ENCODE results near the gene RPS6KA5.
A peak's percentile ranks its signal among the peaks of the same experiment; 100 is the strongest.
"Not testable (repeated sequence)": the region's sequence is repeated elsewhere in the genome, so short reads cannot be mapped to it uniquely, and the experiment has no call there.

RPS6KA5 gene

DNA sequence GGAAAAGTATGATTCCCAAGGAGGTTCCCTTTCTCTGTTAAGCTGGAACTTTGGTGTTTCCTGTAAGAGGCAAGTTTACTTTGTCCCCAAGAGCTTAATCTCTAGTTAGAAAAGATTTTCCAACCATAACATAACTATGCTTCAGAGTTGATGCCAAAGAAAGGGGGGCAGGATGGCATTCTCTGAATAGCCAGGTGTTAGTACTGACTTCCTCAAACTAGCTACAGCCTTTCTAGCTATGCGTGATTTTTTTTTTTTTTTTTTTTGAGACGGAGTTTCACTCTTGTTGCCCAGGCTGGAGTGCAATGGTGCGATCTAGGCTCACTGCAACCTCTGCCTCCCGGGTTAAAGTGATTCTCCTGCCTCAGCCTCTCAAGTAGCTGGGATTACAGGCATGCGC, 204.3 kb downstream of the RPS6KA5 start:
- DNase-seq, result not testable (repeated sequence)

DNA sequence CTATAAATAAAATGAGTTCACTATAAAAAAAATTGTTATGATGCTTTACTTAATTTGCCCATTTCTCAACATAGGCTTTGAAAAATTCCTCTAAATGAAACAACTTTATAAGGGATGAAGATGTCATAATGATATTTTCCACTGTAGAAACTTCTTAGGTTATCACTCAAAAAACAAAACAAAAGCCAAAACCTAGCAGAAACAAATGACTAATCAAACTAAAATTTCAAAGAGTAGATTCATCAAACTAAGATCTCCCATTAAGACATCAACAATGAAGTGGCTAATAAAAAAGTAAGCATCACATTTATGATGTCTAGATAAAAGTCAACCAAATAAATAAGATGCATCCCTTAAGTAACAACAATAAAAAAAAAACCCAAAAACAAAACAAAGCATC, 207.3 kb downstream of the RPS6KA5 start:
- DNase-seq, result no peak

DNA sequence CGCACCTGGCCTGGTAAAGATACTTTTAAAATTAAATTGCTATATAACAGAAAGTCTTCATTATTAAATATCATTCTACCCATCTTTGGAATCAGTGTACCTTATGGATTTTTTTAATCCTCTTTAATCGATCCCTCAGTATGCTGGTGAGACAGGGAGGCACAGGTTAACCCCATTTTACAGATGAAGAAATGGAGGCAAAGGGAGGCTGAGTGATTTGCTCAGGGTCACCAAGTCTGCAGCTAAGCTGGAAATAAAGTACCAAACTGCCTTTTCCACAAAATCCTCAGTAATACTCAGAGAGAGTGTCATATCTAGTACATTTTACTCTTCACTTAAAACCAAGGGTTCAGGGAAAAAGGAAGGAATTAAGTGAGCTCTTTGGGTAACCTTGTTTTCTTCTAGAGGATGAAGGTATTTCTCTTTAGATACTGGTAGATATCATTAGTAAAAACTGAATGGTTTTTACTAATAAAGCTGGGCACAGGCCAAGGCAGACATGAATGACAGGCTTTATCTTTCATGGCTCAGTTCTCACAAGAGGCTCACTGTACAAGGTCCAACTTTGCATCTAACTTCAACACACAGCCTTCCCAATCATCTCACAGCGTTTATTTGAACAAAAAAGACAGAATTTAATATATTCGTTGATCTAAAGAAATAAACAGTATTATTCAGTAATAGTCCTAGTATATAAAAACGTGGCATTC, 209.0 kb downstream of the RPS6KA5 start:
- DNase-seq, result no peak

DNA sequence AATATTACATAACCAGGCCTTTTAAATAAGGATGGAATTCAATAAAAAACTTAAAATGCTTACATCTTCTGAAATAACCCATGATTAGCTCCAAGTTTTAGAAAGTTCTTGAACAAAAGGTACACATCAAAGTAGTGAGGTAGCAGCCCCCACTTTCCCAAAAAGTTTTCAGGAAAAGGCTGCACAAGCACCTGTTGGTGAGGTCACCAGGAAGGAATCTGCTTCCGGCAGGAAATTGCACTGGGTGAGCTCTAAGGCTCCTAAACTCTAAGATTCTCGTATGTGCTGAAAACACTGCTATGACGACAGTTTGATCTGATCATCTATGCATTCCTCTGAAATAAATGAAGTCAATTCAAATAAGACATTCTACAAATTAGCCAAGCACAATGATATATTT, 210.0 kb downstream of the RPS6KA5 start:
- no peak for DNase-seq

DNA sequence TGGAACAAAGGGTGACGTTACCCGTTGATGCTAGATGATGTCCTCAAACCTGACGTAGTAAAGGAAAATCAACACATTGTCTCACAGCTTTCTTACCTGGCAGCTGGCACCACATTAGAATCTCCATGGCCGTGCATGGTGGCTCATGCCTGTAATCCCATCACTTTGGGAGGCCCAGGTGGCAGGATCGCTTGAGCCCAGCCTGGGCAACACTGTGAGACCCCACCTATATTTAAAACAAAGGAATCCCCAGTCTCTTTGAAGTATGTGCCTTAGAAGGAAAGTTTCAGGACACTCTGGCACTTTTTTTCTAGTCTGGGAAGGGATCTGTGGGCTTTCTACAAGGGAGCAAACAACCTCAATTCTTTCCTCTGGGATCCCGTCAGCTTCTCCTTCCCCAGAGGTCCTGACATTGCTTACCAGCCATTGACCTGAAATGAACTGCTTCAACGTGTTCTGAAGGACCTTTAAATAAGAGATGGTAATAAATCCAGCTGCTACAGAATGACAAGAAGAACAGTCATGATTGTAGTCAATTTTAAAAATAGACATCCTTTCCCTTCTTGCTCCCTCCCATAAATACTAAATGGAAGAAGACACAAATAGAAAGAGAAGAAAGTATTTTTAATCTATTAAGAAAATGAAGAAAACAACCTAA, 210.5 kb downstream of the RPS6KA5 start:
- DNase-seq, result no peak

DNA sequence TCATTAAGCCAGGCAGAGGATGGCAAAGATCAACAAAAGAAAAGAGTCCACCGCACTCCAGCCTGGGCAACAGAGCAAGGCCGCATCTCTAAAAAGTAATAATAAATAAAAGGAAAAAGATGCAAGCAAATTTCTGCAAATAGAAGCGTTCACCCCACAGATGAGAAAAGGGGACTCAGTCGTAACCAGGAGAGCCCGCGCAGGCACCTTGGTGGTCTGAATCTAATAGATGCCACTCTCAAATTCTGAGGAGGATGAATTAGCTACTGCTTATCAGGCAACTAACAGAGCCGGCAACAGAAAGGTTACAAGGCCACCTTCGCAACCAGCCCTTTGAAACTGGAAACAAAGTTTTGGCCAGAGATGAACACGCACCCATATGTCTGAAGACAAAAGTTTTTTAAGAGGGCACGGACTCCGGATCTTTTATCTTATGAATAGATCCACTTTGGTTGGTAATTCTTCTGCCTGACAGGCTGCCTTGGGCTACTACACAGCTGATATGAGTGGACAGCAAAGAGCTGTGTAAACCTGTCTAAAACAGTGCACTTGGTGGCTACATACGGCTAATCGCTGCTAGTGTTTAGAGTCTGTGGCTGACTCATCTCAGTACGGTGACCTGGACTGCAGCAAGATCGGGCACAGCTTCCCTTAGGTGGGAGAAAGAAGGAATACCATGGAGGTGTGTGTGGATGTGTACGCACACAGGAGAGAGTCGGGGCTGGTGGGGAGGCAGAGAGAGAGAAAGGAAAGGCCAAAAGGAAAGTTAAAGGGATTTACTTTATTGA, 211.3 kb downstream of the RPS6KA5 start:
- DNase-seq, result no peak

DNA sequence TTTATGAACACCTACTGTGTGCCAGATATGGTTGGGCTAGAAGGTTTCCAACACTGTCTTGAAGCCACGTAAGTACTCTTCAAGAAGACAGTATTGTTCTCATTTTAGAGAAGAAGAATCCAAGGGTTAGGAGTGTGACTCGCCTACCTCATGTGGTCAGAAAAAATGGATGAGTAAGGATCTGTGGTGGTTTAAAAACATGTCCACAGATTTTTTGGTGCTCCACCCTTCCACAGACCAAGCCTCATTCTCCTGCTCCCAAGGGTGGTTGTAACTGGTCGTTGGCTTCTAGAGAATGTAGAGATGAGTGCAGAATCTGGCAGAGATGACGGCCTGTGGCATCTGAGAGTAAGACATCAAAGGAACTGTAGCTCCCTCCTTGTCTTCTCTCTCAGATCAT, 213.9 kb downstream of the RPS6KA5 start:
- DNase-seq, result no peak

DNA sequence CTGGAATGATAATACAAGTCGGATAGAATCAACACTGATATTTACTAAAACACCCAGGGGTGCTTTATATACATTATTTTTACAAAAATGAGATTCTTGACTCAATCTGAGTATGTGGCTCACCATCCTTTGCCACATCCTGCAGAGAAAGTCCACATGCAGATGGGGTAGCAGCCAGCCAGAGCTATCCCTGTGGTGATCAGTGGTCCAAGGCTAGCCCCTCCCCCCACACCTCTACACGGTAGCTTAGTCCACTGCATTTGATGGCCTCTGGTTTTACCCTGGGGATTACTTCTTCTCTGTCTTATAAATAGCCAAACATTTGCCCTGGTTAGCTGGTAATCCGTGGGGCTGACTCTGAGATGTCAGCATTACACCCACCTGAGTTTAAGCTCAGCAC, 216.1 kb downstream of the RPS6KA5 start:
- no peak for DNase-seq

DNA sequence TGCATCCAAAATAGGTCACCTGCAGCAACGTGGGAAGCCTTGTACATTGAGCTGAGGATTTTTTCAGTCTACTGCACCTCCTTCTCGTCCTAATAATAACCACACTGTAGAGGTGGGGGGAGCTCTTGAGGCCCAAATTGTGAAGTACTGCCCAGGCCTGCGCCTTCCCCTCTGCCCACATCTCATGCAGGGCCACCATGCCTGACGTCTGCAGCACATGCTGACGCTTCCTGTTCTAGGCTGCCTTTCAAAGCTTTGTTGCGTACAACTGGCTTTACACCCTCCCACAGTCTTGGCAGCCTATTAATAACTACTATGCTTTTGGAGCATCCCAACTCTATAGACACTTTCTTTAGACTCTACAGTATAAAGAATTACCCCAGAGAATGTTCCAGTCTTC, 217.7 kb downstream of the RPS6KA5 start:
- DNase-seq, result no peak

DNA sequence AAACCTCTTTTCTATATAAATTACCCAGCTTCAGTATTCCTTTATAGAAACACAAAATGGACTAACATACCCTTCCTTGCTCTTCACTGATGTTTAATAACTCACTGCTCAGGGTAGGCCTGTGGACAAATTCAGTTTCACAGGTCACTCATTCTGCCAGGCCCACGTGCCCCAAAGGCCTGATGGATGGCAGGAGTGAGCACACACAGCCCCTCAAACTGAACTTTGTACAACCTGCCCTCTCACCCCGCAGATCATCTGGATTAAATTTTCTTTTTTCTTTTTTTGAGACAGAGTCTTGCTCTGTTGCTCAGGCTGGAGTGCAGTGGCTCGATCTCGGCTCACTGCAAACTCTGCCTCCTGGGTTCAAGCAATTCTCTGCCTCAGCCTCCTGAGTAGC, 219.8 kb downstream of the RPS6KA5 start:
- not testable (repeated sequence) for DNase-seq

DNA sequence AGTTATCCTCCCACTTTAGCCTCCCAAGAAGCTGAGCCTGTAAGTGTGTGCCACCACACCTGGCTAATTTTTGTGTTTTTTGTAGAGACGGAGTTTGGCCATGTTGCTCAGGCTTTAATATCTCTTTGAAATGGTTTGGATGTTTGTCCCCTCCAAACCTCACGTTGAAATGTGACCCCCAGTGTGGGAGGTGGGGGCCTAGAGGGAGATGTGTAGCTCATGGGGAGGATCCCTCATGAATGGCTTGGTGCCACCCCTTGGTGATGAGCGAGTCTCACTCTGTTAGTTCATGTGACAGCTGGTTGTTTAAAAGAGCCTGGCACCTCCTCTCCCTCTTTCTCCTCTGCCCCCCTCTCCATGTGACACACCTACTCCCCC, 220.6 kb downstream of the RPS6KA5 start:
- DNase-seq, result no peak

DNA sequence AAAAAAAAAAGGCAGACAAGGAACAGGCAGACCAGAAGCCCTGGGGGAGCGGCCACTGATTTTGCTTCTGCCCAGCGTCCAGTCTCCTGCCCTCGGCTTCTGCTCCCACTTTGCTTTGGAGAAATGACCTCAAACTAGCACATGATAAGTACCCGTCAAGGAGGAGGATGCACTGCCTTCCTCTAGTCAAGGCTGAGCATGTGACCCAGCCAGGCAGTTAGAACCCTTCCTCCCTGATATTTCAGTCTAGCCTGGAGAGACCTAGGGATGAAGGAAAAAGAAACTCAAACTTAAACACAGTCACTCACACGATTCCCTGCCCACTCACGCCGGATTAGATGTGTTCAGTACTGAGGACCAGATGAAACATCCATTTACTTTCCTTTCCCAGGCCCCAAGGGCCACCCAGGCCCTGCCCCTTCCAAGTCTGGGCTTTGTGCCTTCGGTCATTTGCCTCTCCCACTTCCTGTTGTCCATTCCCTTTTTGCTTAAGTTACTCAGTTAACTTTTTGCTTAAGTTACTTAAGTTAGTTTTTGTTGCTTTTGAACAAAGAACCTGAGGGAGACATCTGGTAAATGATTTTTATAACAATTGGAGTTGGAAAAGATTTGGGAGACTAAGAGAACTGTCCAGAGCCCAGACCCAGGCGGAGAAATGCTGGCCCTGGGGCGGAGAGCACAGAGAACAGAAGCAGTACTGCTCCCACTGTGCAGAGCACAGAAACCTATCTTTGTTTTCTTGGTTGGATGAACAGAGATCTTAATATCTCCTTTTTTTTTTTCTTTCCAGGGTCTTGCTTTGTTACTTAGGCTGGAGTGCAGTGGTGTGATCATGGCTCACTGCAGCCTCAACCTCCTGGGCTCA, 221.2 kb downstream of the RPS6KA5 start:
- DNase-seq, result no peak

DNA sequence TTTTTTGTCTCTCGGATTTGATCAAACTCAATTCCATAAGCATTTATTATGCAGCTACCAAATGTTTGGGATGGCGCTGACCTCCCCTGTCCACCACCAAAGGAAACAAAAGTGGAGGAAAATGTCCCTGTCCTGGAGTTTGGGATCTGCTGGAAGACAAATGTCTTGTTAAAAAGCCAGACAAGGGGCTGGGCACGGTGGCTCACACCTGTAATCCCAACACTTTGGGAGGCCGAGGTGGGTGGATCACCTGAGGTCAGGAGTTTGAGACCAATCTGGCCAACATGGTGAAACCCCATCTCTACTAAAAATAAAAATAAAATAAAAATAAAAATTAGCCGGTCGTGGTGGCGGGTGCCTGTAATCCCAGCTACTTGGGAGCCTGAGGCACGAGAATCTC, 221.9 kb downstream of the RPS6KA5 start:
- DNase-seq, result not testable (repeated sequence)

DNA sequence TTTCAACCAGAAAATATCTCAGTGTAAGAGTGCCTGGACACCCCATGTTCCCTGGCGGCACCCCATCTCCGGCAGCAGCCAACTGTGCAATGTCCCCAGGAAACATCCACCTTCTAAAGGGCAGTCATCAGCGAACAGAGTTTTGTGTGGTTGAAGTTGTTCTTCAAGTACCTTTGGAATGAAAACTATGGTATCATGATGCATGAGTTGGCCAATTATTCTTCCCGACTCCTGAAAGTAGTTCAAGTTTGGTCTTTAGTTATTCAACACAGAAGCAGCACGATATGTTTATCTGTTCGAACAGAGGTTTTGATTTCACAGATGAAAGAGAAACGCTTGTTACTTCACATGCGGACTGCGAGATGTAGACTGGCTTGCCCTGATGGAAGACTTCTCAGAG, 223.1 kb downstream of the RPS6KA5 start:
- no peak for DNase-seq

DNA sequence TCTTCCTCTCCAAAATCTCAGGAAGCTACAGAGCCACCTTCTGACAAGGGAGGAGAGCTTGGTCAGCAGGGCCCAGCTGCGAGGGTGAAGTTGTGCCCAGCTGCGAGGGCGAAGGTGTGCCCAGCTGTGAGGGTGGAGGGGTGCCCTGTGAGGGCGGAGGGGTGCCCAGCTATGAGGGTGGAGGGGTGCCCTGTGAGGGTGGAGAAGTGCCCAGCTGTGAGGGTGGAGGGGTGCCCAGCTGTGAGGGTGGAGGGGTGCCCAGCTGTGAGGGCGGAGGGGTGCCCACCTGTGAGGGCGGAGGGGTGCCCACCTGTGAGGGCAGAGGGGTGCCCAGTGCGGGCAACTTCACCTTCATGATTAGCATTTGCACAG, 223.8 kb downstream of the RPS6KA5 start:
- no peak for DNase-seq

DNA sequence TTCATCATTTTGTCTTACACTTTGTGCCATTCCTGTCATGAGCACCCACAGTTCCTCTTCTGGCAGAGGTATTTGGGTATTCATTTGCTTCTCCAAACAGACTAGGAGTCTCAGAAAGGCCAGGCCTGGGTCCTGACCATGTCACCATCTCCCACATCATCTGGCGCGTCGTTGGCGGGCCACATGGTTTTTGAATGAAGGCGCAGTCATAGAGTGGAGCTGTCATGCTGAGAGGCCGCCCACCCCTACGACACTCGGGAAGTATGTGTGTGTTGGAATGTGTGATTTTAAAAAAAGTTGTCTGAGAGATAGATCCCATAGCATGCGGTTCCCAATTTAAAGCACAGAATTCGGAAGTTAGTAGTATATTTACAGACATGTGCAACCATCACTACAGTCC, 228.6 kb downstream of the RPS6KA5 start:
- no peak for DNase-seq

DNA sequence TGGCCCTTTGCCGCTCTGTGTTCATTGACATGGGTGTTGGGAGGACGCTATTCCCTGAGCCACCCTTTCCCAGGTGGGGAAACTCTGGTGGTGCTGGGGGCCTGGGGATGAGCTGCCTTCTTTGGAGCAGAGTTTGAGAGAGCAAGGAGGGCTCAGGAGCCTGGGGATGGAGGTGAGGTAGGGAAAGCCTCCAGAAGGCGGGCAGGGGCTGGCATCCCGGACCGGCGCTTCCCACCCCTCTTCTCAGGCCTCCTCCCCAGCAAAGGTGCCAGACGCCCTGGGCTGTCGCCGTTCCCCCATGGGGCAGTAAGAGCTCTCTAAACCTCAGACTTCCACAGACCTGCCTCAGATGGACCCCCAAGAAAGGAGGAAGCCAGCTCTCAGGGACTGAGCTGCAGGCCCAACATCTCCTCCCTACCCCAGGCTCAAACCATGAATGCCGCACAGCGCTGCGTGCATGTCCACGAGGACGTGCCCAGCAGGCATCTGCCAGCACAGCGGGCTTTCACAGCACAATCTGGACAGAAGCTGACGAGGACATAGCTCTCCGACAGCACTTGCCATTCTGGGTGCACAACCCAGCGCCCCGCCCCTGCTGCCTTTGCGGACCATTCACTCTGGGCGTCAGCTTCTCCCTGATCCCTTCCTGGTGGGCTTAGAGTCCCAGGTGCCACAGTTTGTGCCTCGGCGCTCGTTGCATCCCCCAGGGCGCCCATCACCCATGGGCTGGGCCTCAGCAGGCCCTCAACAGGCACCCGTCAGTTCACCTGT, 229.3 kb downstream of the RPS6KA5 start:
- DNase-seq, result no peak

DNA sequence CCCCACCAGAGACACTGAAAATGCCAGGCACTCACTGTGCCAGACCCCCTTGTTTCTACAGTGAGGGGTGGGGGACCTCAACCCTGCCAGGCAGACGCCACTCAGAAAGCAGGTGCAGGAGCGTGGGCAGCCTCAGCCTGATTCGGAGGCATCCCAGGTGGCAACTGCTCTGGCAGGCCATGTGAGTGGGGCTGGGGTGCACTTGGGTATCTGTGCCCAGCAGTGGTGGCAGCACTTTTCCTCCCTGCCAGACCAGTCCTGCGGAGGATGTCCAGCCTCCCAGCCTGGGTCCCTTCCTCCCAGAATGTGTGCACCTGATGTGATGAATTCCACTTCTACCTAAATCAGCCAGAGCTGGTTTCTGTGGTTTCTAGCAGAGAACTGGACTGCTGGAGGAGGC, 230.8 kb downstream of the RPS6KA5 start:
- DNase-seq, result no peak

DNA sequence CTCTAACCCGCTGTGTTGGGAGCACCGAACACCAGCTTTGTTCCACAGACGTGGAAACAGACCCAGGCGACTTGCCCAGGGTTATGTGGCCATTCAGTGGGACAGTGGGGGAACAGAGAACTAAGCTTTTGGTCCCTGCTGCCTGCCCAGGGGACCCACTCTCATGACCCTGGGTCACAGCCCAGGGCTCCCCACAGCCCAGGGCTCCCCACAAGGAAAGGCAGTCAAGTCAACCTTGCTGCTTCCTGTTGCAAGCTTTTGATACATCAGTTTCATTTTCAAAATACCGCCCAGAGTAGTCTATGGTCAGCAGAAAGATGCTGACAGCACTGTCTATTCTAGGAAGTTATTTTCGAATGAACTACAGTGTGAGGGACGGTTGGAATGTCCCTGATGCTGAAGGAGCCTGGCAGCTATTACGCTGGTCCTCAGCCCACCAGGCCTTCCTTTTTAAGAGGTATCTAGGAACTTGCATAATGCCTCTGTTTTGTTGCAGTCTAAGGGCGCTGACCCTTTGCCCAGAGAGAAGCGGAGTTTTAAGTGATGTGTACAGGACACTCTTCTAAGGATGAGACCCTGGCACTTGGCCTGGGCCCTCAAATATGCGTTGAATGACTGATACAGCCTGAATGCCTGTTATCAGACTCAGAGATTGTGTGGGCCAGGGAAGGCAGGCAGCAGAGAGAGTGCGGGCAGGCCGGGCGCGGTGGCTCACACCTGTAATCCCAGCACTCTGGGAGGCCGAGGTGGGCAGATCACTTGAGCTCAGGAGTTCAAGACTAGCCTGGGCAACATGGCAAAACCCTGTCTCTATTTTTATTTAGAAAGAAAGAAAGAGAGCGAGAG, 231.6 kb downstream of the RPS6KA5 start:
- no peak for DNase-seq

DNA sequence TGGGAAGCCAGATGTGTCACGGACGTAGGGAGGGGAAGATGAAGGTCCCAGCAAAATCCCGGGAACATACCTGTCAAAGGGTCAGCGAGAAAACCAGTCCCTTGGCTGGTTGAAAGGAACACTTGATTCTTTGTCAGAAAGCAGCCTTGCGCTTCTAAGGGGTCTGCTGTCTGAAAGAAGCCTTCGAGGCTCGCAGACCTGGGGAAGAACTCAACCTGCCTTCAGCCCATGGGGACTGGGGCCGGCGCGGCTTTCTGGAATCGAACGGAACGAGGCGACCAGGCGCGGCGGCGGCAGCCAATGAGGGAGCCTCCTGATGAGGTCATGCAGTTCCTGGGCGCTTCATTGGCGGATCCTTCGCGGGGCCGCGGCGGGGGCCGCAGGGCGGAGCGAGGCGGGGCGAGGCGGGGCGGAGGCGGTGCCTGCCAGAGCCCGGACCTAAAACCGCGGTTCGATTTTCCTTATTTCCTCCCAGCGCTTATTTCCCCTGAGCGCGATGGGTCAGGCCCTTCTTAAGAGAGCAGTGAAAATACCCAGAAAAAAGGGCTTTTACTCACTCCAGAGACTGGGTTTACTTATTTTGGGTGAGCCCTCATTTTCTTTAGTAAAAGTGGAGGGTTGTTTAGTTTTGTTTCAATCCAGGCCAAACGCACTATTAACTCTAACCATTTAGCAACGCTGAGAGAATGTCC, 232.4 kb downstream of the RPS6KA5 start:
- peak; percentile 90 for DNase-seq

DNA sequence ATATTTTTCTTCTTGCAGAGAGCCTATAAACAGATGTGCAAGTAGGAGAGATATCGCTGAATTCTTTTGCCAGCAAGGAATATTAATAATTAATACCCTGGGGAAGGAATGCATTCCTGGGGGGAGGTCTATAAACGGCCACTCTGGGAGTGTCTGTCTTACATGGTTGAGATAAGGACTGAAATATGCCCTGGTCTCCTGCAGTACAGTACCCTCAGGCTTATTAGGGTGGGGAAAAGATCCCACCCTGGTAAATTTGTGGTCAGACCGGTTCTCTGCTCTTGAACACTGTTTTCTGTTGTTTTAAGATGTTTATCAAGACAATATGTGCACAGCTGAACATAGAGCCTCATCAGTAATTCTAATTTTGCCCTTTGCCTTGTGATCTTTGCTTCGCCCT, 236.9 kb downstream of the RPS6KA5 start:
- DNase-seq, result not testable (repeated sequence)
